K562 (cell line): ENCODE results near the gene SMAD7. TPM values are rescaled to one million over a fixed set of nuclear protein-coding genes. Genes with fewer than 3 reads are reported as not detected.

Experiments used
- ATAC-seq: fragments of 200-7000 bp; cut with Tn5 transposase; 3 replicates; pipeline ENCODE4 v1.9.1; 2020; ENCODE audit warnings: moderate library complexity
- BruUV-seq: library from RNA; stranded (reverse); fragments of 400-500 nt; replicated peaks from 2 replicates; lab custom pipeline; 2021; lab: Mats Ljungman, UMichigan
- CTCF ChIA-PET: fragments of 300-600 bp; formaldehyde crosslinking; extraction: SDS; loops from one replicate; lab custom pipeline; 2021; ENCODE audit warnings: low intra/inter-chr PET ratio; lab: Yijun Ruan, JAX
- POLR2A ChIA-PET: fragments of 300-600, 350-650 bp; sonication (Branson Sonifier 250); formaldehyde crosslinking; extraction: SDS; loops from one replicate; lab custom pipeline; 2021; ENCODE audit warnings: antibody characterized with exemption, inconsistent platforms; lab: Yijun Ruan, JAX
- DNase-seq, 4 experiments: peaks; one replicate each; pipeline versions ENCODE4 v3.0.0 to v3.0.0-alpha.2; 2011 to 2018; ENCODE audit warnings: low spot score in 3 of 4, mixed read lengths in 3 of 4; ENCODE audit errors: extremely low read depth in 1 of 4
- FAIRE-seq: peaks from 2 replicates; lab custom pipeline; 2011; peaks lifted over from hg19 to GRCh38; lab: Jason Lieb, UNC
- H2AFZ ChIP-seq: 2 replicates; pipeline ENCODE4 v1.6.0; 2011; ENCODE audit warnings: low read depth, low read length, control low read depth, inconsistent platforms
- H3K27ac ChIP-seq: fragments of 200-600 bp; 3 replicates; pipeline ENCODE4 v1.8.0; 2011; ENCODE audit warnings: low read depth, mild to moderate bottlenecking, control low read depth, inconsistent platforms, low read length, moderate library complexity, mixed read lengths; ENCODE audit errors: extremely low read depth
- H3K27me3 ChIP-seq, 2 experiments: fragments of 300-600 bp in 1 of 2; 2 replicates in 1 of 2; 3 replicates in 1 of 2; pipeline versions ENCODE4 v1.6.0 to v1.8.0; 2011; ENCODE audit warnings: inconsistent platforms in 2 of 2, low read length in 2 of 2, mild to moderate bottlenecking in 1 of 2, mixed read lengths in 1 of 2, moderate library complexity in 1 of 2; ENCODE audit not compliant: control insufficient read depth in 2 of 2, insufficient read depth in 2 of 2
- H3K36me3 ChIP-seq: fragments of 300-600 bp; 3 replicates; pipeline ENCODE4 v1.8.0; 2011; ENCODE audit warnings: mild to moderate bottlenecking, low read length, inconsistent platforms; ENCODE audit not compliant: control insufficient read depth, insufficient read depth
- H3K4me1 ChIP-seq, 2 experiments: fragments of 200-600 bp in 1 of 2; replicated peaks in 1 of 2; 2 replicates in 1 of 2; 3 replicates in 1 of 2; pipeline versions ENCODE4 v1.5.1 to v1.8.0; 2011; ENCODE audit warnings: inconsistent platforms in 2 of 2, low read length in 2 of 2, mild to moderate bottlenecking in 1 of 2, mixed read lengths in 1 of 2, moderate library complexity in 1 of 2; ENCODE audit not compliant: control insufficient read depth in 2 of 2, insufficient read depth in 2 of 2
- H3K4me2 ChIP-seq: 2 replicates; pipeline ENCODE4 v1.6.1; 2011; ENCODE audit warnings: low read length, control low read depth, inconsistent platforms, mixed read lengths; ENCODE audit not compliant: insufficient read depth
- H3K4me3 ChIP-seq: fragments of 200-600 bp; sonication (generic), shearing (Covaris generic); 2 replicates; pipeline ENCODE4 v1.5.1; 2016; ENCODE audit warnings: control low read depth, inconsistent platforms
- H3K79me2 ChIP-seq: fragments of 200-600 bp; 3 replicates; pipeline ENCODE4 v1.8.0; 2011; ENCODE audit warnings: low read length, inconsistent platforms; ENCODE audit not compliant: control insufficient read depth, insufficient read depth
- H3K9ac ChIP-seq, 2 experiments: 2 replicates each; pipeline versions ENCODE4 v1.6.0 to v1.6.1; 2011; ENCODE audit warnings: low read depth in 2 of 2, low read length in 2 of 2, control low read depth in 1 of 2, inconsistent platforms in 1 of 2, mild to moderate bottlenecking in 1 of 2, mixed read lengths in 1 of 2; ENCODE audit not compliant: insufficient read depth in 1 of 2
- H3K9me1 ChIP-seq: one replicate; pipeline ENCODE4 v1.6.0; 2011; ENCODE audit warnings: inconsistent platforms, mild to moderate bottlenecking, low read length, moderate library complexity; ENCODE audit not compliant: control insufficient read depth, insufficient read depth
- H3K9me3 ChIP-seq: replicated peaks from 2 replicates; pipeline ENCODE4 v1.5.1; 2011; ENCODE audit warnings: low read depth, low read length, inconsistent platforms; ENCODE audit not compliant: control insufficient read depth, insufficient read depth
- H4K20me1 ChIP-seq: replicated peaks from 2 replicates; pipeline ENCODE4 v1.6.1; 2011; ENCODE audit warnings: low read length, inconsistent platforms, mixed read lengths; ENCODE audit not compliant: control insufficient read depth, insufficient read depth
- CHD4 ChIP-seq: fragments of 200-600 bp; sonication (generic); IDR thresholded peaks from 3 replicates; pipeline ENCODE4 v1.6.1; 2012; ENCODE audit warnings: low read depth, mild to moderate bottlenecking, mixed read lengths, low read length, inconsistent platforms; ENCODE audit not compliant: insufficient read depth, insufficient replicate concordance, poor library complexity, severe bottlenecking
- NFE2L1 ChIP-seq: fragments of 450-650 bp; IDR thresholded peaks from 2 replicates; pipeline ENCODE4 v1.6.1; 2016; ENCODE audit warnings: missing genetic modification characterization, low read depth, mild to moderate bottlenecking, missing compliant biosample characterization, moderate library complexity, borderline replicate concordance
- NUFIP1 ChIP-seq: fragments of 450-650 bp; IDR thresholded peaks from 2 replicates; pipeline ENCODE4 v1.6.1; 2018; ENCODE audit not compliant: partially characterized antibody
- XRCC4 ChIP-seq: IDR thresholded peaks from one replicate; pipeline ENCODE4 v1.6.1; 2011; ENCODE audit not compliant: insufficient read depth, insufficient read length; ENCODE audit errors: extremely low read depth
- ZC3H4 ChIP-seq: sonication (generic); formaldehyde crosslinking; IDR thresholded peaks from 2 replicates; pipeline ENCODE4 v1.9.0; 2021; ENCODE audit warnings: missing genetic modification reagents, borderline replicate concordance
- ZNF12 ChIP-seq: sonication (generic); formaldehyde crosslinking; IDR thresholded peaks from 2 replicates; pipeline ENCODE4 v1.4.0; 2020; ENCODE audit warnings: mild to moderate bottlenecking, missing genetic modification reagents
- WGBS: fragments of 100-300 bp; shearing (Covaris generic); methylation state at CpG from one replicate; pipeline ENCODE4 v1.1.6; 2016; ENCODE audit warnings: low coverage, mixed read lengths; ENCODE audit not compliant: insufficient coverage; ENCODE audit errors: missing lambda C conversion rate; 5-methylcytosine and 5-hydroxymethylcytosine counted together
- in situ Hi-C: fragments of 300-500 bp; cut with MboI; formaldehyde crosslinking; loops from 4 replicates; pipeline ENCODE4 v1.15.0; 2018; ENCODE audit warnings: inconsistent platforms, mixed read lengths
- intact Hi-C: fragments of 100-400 bp; cut with micrococcal nuclease; formaldehyde crosslinking; loops from 2 replicates; pipeline ENCODE4 v1.14.2; 2022
- polyA plus RNA-seq, 8 experiments: library from polyadenylated mRNA; depleted of rRNA in 4 of 8; stranded (reverse) in 5 of 8; unstranded in 3 of 8; fragments of >200 nt; fragmentation: Nextera tagmentation in 2 of 8; fragmentation: Illumina TruSeq in 1 of 8; extraction: Ambion mirVana in 2 of 8; extraction: Trizol in 1 of 8; gene quantifications; 2 replicates each; pipeline versions ENCODE4 v1.2.1 to v1.2.3, GENCODE V29; 2011 to 2014; ENCODE audit warnings: inconsistent platforms in 1 of 8, missing spikeins in 1 of 8
- total RNA-seq, 7 experiments: library from RNA; depleted of rRNA in 6 of 7; stranded (reverse); fragments of >200 nt in 6 of 7; fragmentation: Illumina TruSeq in 2 of 7; extraction: Trizol in 2 of 7; gene quantifications; 2 replicates each; pipeline versions ENCODE4 v1.2.1 to v1.2.3, GENCODE V29; 2011 to 2021; ENCODE audit warnings: low replicate concordance in 1 of 7
- TF ChIP-seq, protein P1 (sequence below): fragments of 450-650 bp; IDR thresholded peaks from 2 replicates; pipeline ENCODE4 v1.6.1; 2017; ENCODE audit warnings: antibody characterized with exemption, mild to moderate bottlenecking
- TF ChIP-seq, protein P2 (sequence below): IDR thresholded peaks from 2 replicates; pipeline ENCODE4 v1.6.1; 2016; ENCODE audit warnings: missing genetic modification characterization, missing compliant biosample characterization
- TF ChIP-seq, protein P3 (sequence below): fragments of 250-450 bp; sonication (Bioruptor Pico); IDR thresholded peaks from 2 replicates; pipeline ENCODE4 v1.8.0; 2021; ENCODE audit warnings: mild to moderate bottlenecking, moderate library complexity

The SMAD7 gene
- total and polyA plus RNA-seq, 9 of the 15 experiments (the other 6 are each of a cell fraction or from before 2014, with no cell fraction given), result 0.13 to 3.0 (median 1.6) TPM

DNA sequence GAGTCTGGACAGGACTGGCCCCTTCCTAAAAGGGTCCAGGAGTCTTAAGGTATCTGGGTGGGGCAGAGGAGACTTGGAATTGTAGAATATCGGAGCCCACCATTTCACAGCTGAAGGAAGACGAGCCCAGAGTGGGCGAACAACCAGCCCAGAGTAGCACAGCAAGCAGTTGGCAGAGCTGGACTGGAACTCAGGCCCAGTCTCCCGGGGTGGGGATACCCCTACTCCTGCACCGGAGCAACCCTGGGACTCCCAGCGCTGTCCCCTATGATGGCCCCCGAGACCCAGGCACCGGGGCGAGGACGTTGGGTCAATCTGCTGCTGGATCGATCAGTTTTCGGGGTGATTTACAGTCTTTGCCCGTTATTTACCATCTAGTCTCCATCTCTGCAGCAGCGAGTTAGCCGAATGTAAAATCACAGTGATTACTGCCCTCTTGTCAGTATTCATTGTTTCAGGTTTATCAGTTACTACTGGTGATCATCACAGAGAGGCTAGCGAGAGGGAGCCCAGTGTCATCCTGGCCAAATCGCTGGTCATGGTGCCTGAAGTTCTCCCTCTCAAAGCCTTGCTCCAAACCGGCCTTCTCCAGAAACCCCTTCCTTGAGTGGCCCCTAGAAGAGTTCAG is 75.3 kb downstream of the SMAD7 start:
- Histone ChIP-seq H4K20me1 (no peaks in the 10 kb centered on the region), H3K79me2 (no peaks in the 10 kb centered on the region), H3K4me2 (no peak overlapping the region), H3K9ac (no peak overlapping the region), H3K9me1 (no peaks in the 10 kb centered on the region), H3K27me3 (no peaks in the 10 kb centered on the region), H3K9me3 (no peaks in the 10 kb centered on the region), H3K36me3 (no peaks in the 10 kb centered on the region), H3K4me3 (no peak overlapping the region), H3K4me1 (peaks cover 20 to 32% of the 10 kb centered on the region in 2 experiments), H2AFZ (no peak overlapping the region), H3K27ac (no peak overlapping the region)
- FAIRE-seq (no peak), ATAC-seq (no peak), DNase-seq (no peak)
- no TSS peak for BruUV-seq
- in situ Hi-C loops (no loop called here), intact Hi-C loops (no loop called here)
- WGBS, result 47% methylated on average over 16 of the region's 18 CpGs
- POLR2A ChIA-PET, result interaction anchor here (0.8 to 2.6 kb wide), 2 partner anchors 10 to 16 kb away, joined by 3 to 7 read pairs; no protein-coding TSS in a partner anchor
- CTCF ChIA-PET, result no interaction called here
- TF ChIP-seq, protein P1, sequence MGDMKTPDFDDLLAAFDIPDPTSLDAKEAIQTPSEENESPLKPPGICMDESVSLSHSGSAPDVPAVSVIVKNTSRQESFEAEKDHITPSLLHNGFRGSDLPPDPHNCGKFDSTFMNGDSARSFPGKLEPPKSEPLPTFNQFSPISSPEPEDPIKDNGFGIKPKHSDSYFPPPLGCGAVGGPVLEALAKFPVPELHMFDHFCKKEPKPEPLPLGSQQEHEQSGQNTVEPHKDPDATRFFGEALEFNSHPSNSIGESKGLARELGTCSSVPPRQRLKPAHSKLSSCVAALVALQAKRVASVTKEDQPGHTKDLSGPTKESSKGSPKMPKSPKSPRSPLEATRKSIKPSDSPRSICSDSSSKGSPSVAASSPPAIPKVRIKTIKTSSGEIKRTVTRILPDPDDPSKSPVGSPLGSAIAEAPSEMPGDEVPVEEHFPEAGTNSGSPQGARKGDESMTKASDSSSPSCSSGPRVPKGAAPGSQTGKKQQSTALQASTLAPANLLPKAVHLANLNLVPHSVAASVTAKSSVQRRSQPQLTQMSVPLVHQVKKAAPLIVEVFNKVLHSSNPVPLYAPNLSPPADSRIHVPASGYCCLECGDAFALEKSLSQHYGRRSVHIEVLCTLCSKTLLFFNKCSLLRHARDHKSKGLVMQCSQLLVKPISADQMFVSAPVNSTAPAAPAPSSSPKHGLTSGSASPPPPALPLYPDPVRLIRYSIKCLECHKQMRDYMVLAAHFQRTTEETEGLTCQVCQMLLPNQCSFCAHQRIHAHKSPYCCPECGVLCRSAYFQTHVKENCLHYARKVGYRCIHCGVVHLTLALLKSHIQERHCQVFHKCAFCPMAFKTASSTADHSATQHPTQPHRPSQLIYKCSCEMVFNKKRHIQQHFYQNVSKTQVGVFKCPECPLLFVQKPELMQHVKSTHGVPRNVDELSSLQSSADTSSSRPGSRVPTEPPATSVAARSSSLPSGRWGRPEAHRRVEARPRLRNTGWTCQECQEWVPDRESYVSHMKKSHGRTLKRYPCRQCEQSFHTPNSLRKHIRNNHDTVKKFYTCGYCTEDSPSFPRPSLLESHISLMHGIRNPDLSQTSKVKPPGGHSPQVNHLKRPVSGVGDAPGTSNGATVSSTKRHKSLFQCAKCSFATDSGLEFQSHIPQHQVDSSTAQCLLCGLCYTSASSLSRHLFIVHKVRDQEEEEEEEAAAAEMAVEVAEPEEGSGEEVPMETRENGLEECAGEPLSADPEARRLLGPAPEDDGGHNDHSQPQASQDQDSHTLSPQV, result no peak
- TF ChIP-seq, protein P2, sequence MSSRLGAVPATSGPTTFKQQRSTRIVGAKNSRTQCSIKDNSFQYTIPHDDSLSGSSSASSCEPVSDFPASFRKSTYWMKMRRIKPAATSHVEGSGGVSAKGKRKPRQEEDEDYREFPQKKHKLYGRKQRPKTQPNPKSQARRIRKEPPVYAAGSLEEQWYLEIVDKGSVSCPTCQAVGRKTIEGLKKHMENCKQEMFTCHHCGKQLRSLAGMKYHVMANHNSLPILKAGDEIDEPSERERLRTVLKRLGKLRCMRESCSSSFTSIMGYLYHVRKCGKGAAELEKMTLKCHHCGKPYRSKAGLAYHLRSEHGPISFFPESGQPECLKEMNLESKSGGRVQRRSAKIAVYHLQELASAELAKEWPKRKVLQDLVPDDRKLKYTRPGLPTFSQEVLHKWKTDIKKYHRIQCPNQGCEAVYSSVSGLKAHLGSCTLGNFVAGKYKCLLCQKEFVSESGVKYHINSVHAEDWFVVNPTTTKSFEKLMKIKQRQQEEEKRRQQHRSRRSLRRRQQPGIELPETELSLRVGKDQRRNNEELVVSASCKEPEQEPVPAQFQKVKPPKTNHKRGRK (tag), result no peak
- TF ChIP-seq ZC3H4 (no peak), NUFIP1 (no peak), NFE2L1 (tag) (no peak), ZNF12 (CRISPR knock-in tag) (no peak), XRCC4 (no peak), CHD4 (no peak)
- TF ChIP-seq, protein P3, sequence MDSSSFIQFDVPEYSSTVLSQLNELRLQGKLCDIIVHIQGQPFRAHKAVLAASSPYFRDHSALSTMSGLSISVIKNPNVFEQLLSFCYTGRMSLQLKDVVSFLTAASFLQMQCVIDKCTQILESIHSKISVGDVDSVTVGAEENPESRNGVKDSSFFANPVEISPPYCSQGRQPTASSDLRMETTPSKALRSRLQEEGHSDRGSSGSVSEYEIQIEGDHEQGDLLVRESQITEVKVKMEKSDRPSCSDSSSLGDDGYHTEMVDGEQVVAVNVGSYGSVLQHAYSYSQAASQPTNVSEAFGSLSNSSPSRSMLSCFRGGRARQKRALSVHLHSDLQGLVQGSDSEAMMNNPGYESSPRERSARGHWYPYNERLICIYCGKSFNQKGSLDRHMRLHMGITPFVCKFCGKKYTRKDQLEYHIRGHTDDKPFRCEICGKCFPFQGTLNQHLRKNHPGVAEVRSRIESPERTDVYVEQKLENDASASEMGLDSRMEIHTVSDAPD (CRISPR knock-in tag), result no peak
